ENCODE measurements around the gene MIOS.

GRCh38 chr7:7582596-7582995 is 15.9 kb downstream of the MIOS start:
- TF ChIP-seq POLR2A (IDR thresholded peaks at IDR 0.05; ENCODE audit: low read length) (no peak), GATA1 (IDR thresholded peaks at IDR 0.05; ENCODE audit: low read depth, low read length) (no peak)

All from erythroblast (primary cell).